ENCODE results near the gene VWA3B.

Gene VWA3B

GRCh38 chr2:98170076-98170475, 83.1 kb downstream of the VWA3B start:
- no peak for DNase-seq (ENCODE audit: low spot score)
- no peak for FAIRE-seq

GRCh38 chr2:98172150-98172765, 85.3 kb downstream of the VWA3B start:
- DNase-seq (ENCODE audit: low spot score) (no peak), FAIRE-seq (peak; percentile 17)

GRCh38 chr2:98172951-98173350, 86.0 kb downstream of the VWA3B start:
- FAIRE-seq (no peak), DNase-seq (ENCODE audit: low spot score) (no peak)

DNA sequence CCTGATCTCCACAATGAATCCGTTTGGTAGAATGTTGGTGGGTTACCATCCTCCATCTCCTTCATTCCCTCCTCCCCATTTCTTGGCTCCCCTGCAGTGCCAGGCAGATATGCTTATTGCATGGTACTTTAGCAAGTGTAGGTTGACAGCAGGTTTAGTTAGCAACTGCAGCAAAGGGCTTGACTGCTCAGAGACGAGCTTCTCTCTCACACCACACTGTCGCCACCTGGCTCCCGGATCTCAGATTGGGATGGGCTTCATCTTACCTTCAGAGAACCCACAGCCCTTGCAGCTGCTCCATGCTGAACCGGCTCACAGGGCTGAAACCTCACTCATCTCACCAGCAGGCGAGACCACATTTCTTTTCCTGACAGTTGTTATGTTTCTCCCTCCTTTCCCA, 88.8 kb downstream of the VWA3B start:
- no peak for FAIRE-seq

DNA sequence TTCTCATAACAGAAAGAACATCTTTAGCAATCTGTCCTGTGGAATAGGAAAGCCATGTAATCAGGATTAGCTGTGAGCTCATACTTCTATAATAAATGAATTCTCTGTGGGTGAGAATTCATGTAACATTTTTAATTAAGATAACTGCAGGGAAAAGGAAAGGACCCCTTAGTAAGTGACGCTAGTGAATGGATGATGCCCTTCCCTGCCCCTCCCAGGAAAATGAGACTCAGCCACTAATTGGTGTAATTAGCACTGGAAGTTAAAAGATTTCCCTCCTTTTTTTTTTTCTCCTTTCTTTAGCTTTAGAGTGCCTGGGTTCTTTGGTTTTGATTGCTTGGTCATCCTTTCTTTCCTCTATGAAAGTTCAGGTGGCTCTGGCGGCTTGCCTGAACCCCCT, 90.3 kb downstream of the VWA3B start:
- FAIRE-seq (no peak), DNase-seq (ENCODE audit: low spot score) (no peak)

More for the DNA sequence above, 88.8 kb downstream of the VWA3B start:
- no peak for DNase-seq (ENCODE audit: low spot score)

DNA sequence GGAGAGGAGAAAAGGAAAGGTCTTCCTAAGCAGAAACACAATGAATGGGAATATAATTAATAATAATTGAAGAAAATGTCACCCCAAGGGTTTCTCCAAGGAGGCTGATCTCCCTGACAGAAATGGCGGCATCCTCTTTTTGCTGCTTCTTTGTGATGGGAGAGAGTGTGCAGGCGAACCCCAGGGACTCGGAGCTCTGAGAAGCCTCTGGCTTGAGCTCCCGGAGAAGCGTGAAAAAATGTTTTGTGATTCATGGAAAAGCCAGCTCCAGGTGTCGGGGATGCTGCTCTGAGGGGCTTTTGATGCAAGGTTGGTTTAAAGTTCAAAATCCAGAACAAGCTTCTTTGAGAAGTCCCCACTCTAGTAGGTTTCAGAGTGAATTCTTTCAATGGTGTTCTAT, 91.0 kb downstream of the VWA3B start:
- no peak for DNase-seq (ENCODE audit: low spot score)
- FAIRE-seq: no peak

- DNase-seq (ENCODE audit: low spot score) (no peak), FAIRE-seq (no peak)
Measured at GRCh38 chr2:98180456-98180855, 93.5 kb downstream of the VWA3B start.

GRCh38 chr2:98181346-98181745, 94.4 kb downstream of the VWA3B start:
- FAIRE-seq (no peak), DNase-seq (ENCODE audit: low spot score) (no peak)

- no peak for FAIRE-seq
- DNase-seq (ENCODE audit: low spot score): no peak
Measured at GRCh38 chr2:98185801-98186200, 98.8 kb downstream of the VWA3B start.

- DNase-seq (ENCODE audit: low spot score) (no peak), FAIRE-seq (no peak)
Measured at GRCh38 chr2:98187194-98187593, 100.2 kb downstream of the VWA3B start.

- peak; percentile 32 for FAIRE-seq
- peak; percentile 83 for DNase-seq (ENCODE audit: low spot score)
Measured at GRCh38 chr2:98188351-98189046, 101.5 kb downstream of the VWA3B start.

- DNase-seq (ENCODE audit: low spot score): no peak
- no peak for FAIRE-seq
Measured at GRCh38 chr2:98191883-98192282, 104.9 kb downstream of the VWA3B start.

DNA sequence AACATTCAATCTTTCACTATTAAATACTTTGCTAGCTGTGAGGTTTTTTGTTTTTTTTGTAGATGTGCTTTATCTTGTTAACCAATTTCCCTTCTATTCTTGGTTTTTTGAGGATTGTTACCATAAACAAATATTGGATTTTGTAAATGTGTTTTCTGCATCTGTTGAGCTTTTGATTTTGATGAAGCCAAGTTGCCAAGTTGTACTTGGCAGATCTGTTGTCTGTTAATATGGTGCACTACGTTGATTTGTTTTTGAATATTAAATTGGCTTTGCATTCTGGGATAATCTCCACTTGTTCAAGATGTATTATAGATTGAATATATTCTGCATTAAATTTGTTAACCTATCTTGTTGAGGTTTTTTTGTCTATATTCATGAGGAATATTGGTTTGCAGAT, 114.6 kb downstream of the VWA3B start:
- no peak for FAIRE-seq
- no peak for DNase-seq (ENCODE audit: low spot score)

DNA sequence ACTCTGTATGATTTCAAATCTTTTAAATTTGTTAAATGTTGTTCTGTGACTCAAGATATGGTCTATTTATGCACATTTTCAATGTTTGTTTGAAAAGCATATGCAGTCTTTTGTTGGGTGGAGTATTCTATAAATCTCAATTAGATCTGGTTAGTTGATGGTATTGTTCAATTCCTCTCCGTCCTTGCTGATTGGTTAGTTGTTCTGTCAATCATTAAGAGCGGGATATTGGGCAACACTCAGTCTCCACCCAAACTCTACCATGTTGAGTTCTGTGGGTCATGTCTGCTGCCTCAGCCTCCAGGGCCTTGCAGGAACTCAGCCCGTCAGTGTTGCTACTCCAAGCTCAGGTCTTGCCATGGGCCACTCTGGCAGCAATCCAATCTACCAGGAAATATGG, 118.9 kb downstream of the VWA3B start:
- no peak for DNase-seq (ENCODE audit: low spot score)
- FAIRE-seq: peak; percentile 66

DNA sequence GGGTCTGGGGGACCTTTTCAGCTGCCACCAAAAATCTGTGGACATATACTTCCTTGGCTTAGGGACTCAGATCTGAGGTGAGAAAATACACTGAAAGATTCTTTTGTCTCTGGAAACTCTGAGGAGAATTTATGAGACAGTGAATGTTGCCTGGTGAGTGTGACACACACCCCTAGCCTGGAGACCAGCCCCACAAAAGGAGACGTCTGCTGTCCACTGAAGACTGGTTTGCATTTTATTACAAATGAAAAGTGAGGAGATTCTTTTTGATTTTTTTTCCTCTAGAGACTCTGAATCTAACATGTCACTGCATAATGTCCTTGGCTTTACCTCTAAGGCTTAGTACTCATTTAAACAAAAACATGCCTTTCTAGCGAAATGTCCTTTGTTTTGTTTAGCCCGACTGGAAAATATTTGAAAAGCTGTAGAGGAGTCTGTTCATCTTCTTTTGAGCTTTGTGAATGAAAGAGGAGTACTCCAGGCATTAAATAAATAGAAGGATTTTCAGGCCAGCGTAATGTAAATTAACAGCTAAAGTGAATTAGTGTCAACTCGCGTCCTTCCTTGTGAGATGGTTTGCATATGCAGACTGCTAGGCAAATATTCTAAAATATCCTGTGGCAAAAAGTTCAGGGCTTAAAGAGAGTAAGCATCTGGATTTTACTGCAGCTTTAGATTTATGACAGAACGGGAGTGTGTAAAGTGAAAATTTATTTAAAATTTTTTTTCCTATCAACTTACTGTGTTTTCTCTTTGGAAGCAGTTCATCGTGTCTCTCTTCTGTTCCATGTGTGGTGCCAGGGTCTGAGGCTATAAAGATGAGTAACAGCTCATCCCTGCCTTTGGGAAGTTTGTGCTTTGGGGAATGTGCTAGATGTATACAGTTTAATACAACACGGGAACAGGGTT, 125.4 kb downstream of the VWA3B start:
- FAIRE-seq (no peak), DNase-seq (ENCODE audit: low spot score) (no peak)

DNA sequence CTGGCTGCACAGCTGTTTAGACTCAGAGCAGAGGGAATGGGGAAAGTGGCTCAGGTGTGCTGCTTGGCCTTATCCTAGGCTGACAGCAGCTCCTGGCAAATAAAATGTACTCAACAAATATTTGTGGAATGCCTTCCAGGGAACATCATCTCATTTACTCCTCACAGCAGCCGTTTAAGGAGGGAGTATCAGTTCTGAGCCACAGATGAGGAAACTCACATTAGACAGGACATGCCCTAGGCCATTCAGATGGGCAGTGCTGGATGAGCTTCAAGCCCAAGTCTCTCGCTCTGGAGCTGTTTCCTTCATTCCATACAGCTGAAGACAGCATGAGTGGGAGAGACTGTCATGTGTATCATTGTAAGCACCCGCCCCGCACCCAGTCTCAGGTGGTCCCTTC, 129.6 kb downstream of the VWA3B start:
- FAIRE-seq: no peak
- no peak for DNase-seq (ENCODE audit: low spot score)

DNA sequence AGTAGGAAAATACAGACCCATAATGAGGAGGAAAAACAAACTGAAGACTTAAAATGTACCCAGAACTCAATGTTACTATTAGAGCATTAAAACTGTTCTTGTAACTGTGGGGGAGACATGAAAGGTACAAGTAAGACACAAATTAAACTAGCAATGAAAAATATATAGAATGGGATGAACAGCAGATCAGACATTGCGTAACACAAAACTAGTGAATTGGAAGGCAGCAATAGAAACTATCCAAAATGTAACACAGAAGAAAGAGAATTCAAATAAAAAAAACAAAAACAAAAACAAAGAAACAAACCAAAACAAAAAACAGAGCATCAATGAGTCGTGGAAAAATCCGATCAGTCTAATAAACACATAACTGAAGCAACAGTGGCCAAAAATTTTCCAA, 132.2 kb downstream of the VWA3B start:
- no peak for FAIRE-seq
- no peak for DNase-seq (ENCODE audit: low spot score)

DNA sequence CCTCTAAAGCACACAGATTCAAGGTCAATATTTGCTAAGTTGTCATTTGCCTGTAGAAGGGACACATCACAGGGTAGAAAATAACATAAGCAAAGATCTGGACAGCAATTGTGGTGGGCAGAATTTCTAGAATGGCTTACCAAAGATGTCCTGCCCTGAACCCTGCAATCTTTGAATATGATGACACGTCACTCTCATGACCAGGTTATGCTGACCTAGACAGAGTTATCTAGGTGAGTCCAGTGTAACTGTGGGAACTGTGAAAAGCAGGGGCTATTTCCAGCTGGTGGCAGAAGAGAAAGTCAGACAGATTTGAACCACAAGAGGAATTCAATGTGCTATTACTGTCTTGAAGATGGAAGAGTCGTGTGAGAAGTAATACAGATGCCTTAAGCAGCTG, 147.0 kb downstream of the VWA3B start:
- no peak for FAIRE-seq
- no peak for DNase-seq (ENCODE audit: low spot score)

DNA sequence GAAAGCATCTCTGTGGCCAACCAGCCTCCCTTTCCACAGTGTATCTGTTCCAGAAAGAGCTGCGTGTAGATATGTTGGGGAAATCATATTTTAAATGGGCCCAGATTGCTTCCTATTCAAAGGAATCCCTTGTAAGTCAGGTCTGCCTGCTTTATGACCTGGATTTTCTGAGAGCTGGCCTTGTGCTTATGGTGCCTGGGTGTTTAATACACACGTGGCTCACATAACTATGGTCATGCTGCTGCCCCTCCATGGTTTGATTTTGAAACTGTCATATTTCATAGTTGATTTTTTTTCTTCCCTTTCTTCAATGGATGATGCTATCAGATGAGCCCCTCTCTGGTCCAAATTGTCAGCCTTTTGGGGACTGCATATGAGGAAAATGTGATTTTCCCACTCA, 147.8 kb downstream of the VWA3B start:
- FAIRE-seq (no peak), DNase-seq (ENCODE audit: low spot score) (no peak)

GRCh38 chr2:98236935-98237334, 150.0 kb downstream of the VWA3B start:
- DNase-seq (ENCODE audit: low spot score) (no peak), FAIRE-seq (no peak)

DNA sequence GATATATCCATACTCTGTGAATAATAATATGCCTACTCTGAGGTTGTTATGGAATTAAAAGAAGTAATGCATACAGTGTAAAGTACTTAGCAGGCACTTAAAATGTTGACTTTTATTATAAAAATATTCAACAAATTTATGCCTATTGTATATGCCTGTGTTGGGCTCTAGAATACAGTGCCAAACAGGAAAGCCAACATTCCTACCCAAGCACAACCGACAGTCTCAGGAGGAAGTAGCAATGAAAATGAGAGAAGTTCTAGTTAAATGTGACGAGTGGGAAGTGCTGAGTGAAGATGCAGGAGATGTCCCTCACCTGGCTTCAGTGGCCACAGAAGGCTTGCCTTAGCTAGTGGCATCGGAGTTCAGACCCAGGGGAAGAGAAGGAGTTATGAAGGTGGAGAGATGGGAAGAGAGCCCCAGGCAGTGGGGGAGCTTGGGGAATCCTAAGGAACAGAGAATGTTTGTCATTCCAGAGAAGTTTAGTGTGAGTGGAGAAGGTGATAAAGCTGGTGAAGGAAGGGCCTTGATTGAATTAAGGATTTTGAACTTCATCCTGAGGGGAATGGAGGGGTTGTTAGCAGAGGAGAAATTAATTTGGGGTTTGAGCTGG, 153.9 kb downstream of the VWA3B start:
- DNase-seq (ENCODE audit: low spot score) (no peak), FAIRE-seq (no peak)

DNA sequence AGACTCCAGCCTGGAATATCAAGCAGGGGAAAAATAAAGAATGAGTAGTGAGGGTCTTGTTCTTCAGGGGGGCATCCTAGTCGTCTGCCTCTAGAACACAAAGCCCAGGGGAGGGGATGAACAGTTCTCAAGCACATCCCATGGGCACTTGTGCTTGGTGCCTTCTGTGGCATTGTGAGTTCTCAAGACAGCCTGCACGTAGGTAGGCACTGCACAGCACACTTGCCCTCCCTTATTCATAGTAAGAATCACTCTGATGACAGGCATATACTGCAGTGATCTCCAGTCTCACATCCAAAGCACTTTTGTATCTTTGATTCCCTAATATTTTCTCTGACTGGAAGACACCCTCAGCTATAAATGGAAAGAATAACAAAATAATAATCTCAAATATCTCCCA, 154.6 kb downstream of the VWA3B start:
- DNase-seq (ENCODE audit: low spot score) (no peak), FAIRE-seq (no peak)

Data from urothelium cell line (cell line).